HCEC 1CT (cell line): ENCODE results near the gene EMID1.

ENCODE experiments used
- DNase-seq: peaks from one replicate; pipeline ENCODE4 v3.0.0-alpha.2; 2017

The EMID1 gene

GRCh38 chr22:29298641-29299040 lies 92.9 kb downstream of the EMID1 start:
- DNase-seq: no peak

- DNase-seq: no peak
Measured at GRCh38 chr22:29299136-29299900, 93.6 kb downstream of the EMID1 start.

- no peak for DNase-seq
Measured at GRCh38 chr22:29300467-29300806, 94.7 kb downstream of the EMID1 start.

GRCh38 chr22:29300807-29301601 lies 95.3 kb downstream of the EMID1 start:
- DNase-seq: no peak

- DNase-seq: no peak
Measured at GRCh38 chr22:29301716-29302401, 96.2 kb downstream of the EMID1 start.

GRCh38 chr22:29302402-29302680 lies 96.6 kb downstream of the EMID1 start:
- no peak for DNase-seq

GRCh38 chr22:29302681-29303465 lies 97.2 kb downstream of the EMID1 start:
- DNase-seq: no peak

- no peak for DNase-seq
Measured at GRCh38 chr22:29305836-29306174, 100.1 kb downstream of the EMID1 start.

GRCh38 chr22:29306175-29306834 lies 100.6 kb downstream of the EMID1 start, which contains the start of gene GAS2L1:
Gene GAS2L1, plus strand, starts transcription at chr22:29306650. Its CDS starts 1,456 bp downstream, at chr22:29308106.
- DNase-seq: peak; percentile 86

- DNase-seq: peak; percentile 76
Measured at GRCh38 chr22:29306835-29307595, 101.3 kb downstream of the EMID1 start.

- DNase-seq: no peak
Measured at GRCh38 chr22:29307596-29308147, 102.0 kb downstream of the EMID1 start.

GRCh38 chr22:29308148-29308790 lies 102.6 kb downstream of the EMID1 start:
- no peak for DNase-seq

- no peak for DNase-seq
Measured at GRCh38 chr22:29308791-29309262, 103.1 kb downstream of the EMID1 start.
